Heart right ventricle (tissue), 16 donors: Measurements from ENCODE around the gene ENO2. TPM values are rescaled to one million over a fixed set of nuclear protein-coding genes. Genes with fewer than 3 reads are reported as not detected.

Source experiments
- ATAC-seq, 8 donors: fragments of 200-7000 bp; cut with Tn5 transposase; one replicate each; pipeline ENCODE4 v1.9.1; 2020; ENCODE audit warnings: mild to moderate bottlenecking in 8 of 8, moderate library complexity in 8 of 8, moderate number of reproducible peaks in 1 of 8
- DNase-seq, 2 donors: peaks; one replicate each; pipeline ENCODE4 v3.0.0-alpha.2; 2020
- H3K27ac ChIP-seq, 10 donors: fragments of 200-600 bp; sonication (generic) in 2 of 10; one replicate each; pipeline versions ENCODE4 v1.5.0 to v1.8.0; 2020 to 2022; ENCODE audit warnings: mild to moderate bottlenecking in 3 of 10
- H3K27me3 ChIP-seq, 7 donors: fragments of 200-600 bp; one replicate each; pipeline ENCODE4 v1.8.0; 2021 to 2022; ENCODE audit warnings: mild to moderate bottlenecking in 2 of 7
- H3K36me3 ChIP-seq, 9 donors: fragments of 200-600 bp; sonication (generic) in 1 of 9; one replicate each; pipeline versions ENCODE4 v1.5.0 to v1.8.0; 2020 to 2022; ENCODE audit warnings: mild to moderate bottlenecking in 2 of 9
- H3K4me1 ChIP-seq, 9 donors: fragments of 200-600 bp; sonication (generic) in 1 of 9; one replicate each; pipeline versions ENCODE4 v1.5.0 to v1.8.0; 2020 to 2022; ENCODE audit warnings: mild to moderate bottlenecking in 4 of 9
- H3K4me3 ChIP-seq, 10 donors: fragments of 200-600 bp; sonication (generic) in 2 of 10; one replicate each; pipeline versions ENCODE4 v1.5.0 to v1.8.0; 2020 to 2022; ENCODE audit warnings: mild to moderate bottlenecking in 7 of 10, moderate library complexity in 2 of 10
- H3K9me3 ChIP-seq, 11 donors: fragments of 200-600 bp in 10 of 11; sonication (generic) in 2 of 11; one replicate each; pipeline versions ENCODE4 v1.5.0 to v1.8.0; 2013 to 2022; ENCODE audit warnings: mild to moderate bottlenecking in 2 of 11, control low read depth in 1 of 11, moderate library complexity in 1 of 11
- CTCF ChIP-seq, 9 donors: fragments of 200-600 bp; sonication (generic) in 2 of 9; IDR thresholded peaks; one replicate each; pipeline versions ENCODE4 v1.5.0 to v1.8.0; 2021 to 2022; ENCODE audit warnings: antibody characterized with exemption in 9 of 9, mild to moderate bottlenecking in 5 of 9, moderate library complexity in 1 of 9
- WGBS, 2 donors: extraction: QIAGEN DNeasy Blood & Tissue Kit; methylation state at CpG; one replicate each; pipeline ENCODE4 v1.1.7; 2013; ENCODE audit warnings: inconsistent platforms in 1 of 2; 5-methylcytosine and 5-hydroxymethylcytosine counted together
- intact Hi-C, 10 donors: fragments of 100-400 bp; cut with DNase I; formaldehyde crosslinking; loops; one replicate each; pipeline versions ENCODE4 v1.11.1 to v1.14.2; 2022
- polyA plus RNA-seq, 2 donors: library from polyadenylated mRNA; stranded (reverse); fragments of 200-250 nt; gene quantifications; one replicate each; pipeline ENCODE4 v1.2.3, GENCODE V29; 2013
- total RNA-seq, 10 donors: library from RNA; stranded (reverse); fragmentation: NEBNext Ultra II Directional in 3 of 10; extraction: Animal tissue kit (Norgen Biotek cat#: 25700) in 3 of 10; gene quantifications; one replicate each; pipeline versions ENCODE4 v1.2.1 to v1.2.4, GENCODE V29; 2021 to 2023
- donor health status: Arrhythmogenic right ventricular cardiomyopathy.
- donor health status: ischemic (EF 13 %, LVEDD 7.1; RV severe dilation, severe dysfunction).
- donor health status: healthy with polysubstance abuse.
- donor health status: DM: no; HTN: yes; CAD: no.
- donor health status: DM: no; HTN: no; CAD: no.
- donor health status: ischemic (EF 25% LVEDD 6.9; RV normal size, moderate dysfunction).
- donor health status: ischemic (EF 25% LVEDD 5.7; RV mildly dilated, moderate dysfunction).
- donor health status: healthy.
- donor health status: DM: yes; HTN: yes; CAD: no.
- donor health status: Ischemic cardiomyopathy.
- donor health status: ischemic (EF 35%, LVEDD 5.7; RV mildly dilated, moderate dysfunction).
- donor health status: nonischemic (EF 11% LVEDD 7.7; RV severe dilation, severe dysfunction).
- donor health status: DM: yes; HTN: yes; CAD: no.
- donor health status: PGD.
- donor health status: ischemic (EF 29% LVEDD 5.4; RV normal size, mild dysfunction).
- donor health status: nonischemic (EF 23%, LVEDD 6.1; RV moderate dilation, normal function).

The ENO2 gene
- total and polyA plus RNA-seq, 12 donors, result 6.3 to 68.4 (median 16.7) TPM

GRCh38 chr12:6923003-6923732 lies 8.8 kb downstream of the ENO2 start:
- peaks cover 0 to 5% (median 0%) of the 10 kb centered on the region in 7 donors for H3K27me3 ChIP-seq
- no peak for DNase-seq
- H3K4me1 ChIP-seq, result peaks cover 17 to 49% (median 35%) of the 10 kb centered on the region in 9 donors
- H3K36me3 ChIP-seq, result peaks cover 0 to 26% (median 0%) of the 10 kb centered on the region in 9 donors
- H3K9me3 ChIP-seq, result no peaks in the 10 kb centered on the region
- intact Hi-C loops, result loop anchor here in 2 of 10 donors (5.0 kb wide), 2 partner anchors 39 to 169 kb away; partner anchors contain the start of gene C1R (in 1 of the 2)
- peak overlapping the region in 1 of 10 donors; percentile 31 for H3K27ac ChIP-seq
- no peak for ATAC-seq
- H3K4me3 ChIP-seq, result no peak overlapping the region
- WGBS, 2 donors, result 85 to 92% methylated on average over 10 of the region's 10 CpGs
- TF ChIP-seq CTCF (IDR thresholded peaks at IDR 0.05), result no peak

DNA sequence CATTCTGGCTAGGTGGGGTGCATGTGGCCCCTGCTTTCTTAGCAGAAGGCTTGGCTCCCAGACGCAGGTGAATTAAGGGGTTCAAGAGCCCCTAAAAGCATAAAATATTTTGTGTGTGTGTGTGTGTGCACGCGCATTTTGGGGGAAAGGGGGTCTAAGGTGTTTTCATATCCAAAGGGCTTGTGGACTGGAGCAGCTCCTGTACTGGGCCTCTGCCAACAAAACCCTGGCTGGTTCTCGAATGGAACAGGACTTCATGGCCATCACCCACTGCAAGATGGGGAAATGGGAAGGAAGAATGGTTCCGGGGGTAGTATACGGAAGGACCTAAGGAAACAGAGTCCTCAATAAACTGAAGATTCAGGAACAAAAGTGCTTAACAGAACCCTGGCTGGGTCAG lies 9.5 kb downstream of the ENO2 start:
- TF ChIP-seq CTCF (IDR thresholded peaks at IDR 0.05), result no peak
- intact Hi-C loops, result loop anchor here in 4 of 10 donors (1.0 to 5.0 kb wide), 4 partner anchors 38 to 168 kb away; partner anchors contain the start of genes C1R (in 1 of the 4), EMG1 (in 1 of the 4) and PHB2 (in 1 of the 4)
- no peak for ATAC-seq
- no peak for DNase-seq
- no peaks in the 10 kb centered on the region for H3K9me3 ChIP-seq
- H3K27me3 ChIP-seq, result peaks cover 0 to 5% (median 0%) of the 10 kb centered on the region in 7 donors
- peaks cover 0 to 24% (median 0%) of the 10 kb centered on the region in 9 donors for H3K36me3 ChIP-seq
- peak overlapping the region in 7 of 10 donors; percentile 91 to 98 (median 96) for H3K27ac ChIP-seq
- peaks cover 17 to 51% (median 38%) of the 10 kb centered on the region in 9 donors for H3K4me1 ChIP-seq
- WGBS, 2 donors, result 51 to 66% methylated on average over 6 of the region's 6 CpGs
- no peak overlapping the region for H3K4me3 ChIP-seq

- TF ChIP-seq CTCF (IDR thresholded peaks at IDR 0.05), result no peak
- H3K4me3 ChIP-seq, result peak overlapping the region in 4 of 10 donors; percentile 88 to 97 (median 89)
- ATAC-seq (peak in 1 of 8 donors; percentile 0), DNase-seq (no peak)
- H3K36me3 ChIP-seq, result peaks cover 0 to 15% (median 0%) of the 10 kb centered on the region in 9 donors
- H3K4me1 ChIP-seq, result peaks cover 24 to 64% (median 50%) of the 10 kb centered on the region in 9 donors
- H3K27me3 ChIP-seq, result peaks cover 0 to 5% (median 0%) of the 10 kb centered on the region in 7 donors
- peak overlapping the region; percentile 74 to 98 (median 96) for H3K27ac ChIP-seq
- 3 to 10% methylated on average over 1 of the region's 1 CpG for WGBS, 2 donors
- no peaks in the 10 kb centered on the region for H3K9me3 ChIP-seq
- intact Hi-C loops, result loop anchor here in 2 of 10 donors (1.0 to 5.0 kb wide), 3 partner anchors 18 to 53 kb away; partner anchors contain the start of genes RNU7-1 (in 1 of the 2) and SPSB2 (in 1 of the 2)
Observed at GRCh38 chr12:6925239-6925539, 10.8 kb downstream of the ENO2 start.

DNA sequence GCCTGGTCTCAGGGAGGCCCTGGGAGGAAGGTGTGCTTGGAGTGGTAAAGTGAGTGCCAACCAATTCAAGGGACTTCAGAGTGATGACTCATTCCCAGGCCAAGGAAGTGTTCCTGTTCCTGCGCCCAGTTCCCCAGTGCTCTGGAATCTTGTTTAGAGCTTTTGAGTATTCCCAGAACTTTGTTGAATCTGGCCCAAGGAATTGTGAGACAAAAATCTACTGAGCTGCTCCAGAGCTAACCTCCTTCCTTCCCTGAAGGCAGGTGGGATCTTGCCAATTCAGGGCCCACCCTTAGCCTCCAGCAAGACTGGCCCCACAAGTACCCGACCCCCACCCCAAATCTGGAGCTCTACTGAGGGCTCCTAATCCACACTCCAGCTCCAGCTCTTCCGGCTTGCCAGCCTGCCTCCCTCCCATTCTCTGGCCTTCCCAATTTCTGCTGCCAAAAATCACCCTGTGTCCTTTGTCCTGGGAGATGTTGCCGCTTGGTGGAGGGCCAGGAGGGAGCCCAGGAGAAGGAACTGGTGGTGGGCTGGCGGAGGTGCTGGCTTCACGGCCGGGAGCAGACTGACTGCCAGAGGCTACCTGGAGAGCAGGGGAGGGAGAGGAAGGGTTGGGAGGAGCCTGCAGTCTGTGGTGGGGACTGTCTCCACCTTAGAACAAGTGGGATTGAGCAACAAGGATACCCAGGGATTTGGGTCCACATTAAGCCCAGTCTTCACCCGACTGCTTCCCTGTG lies 11.3 kb downstream of the ENO2 start:
- TF ChIP-seq CTCF (IDR thresholded peaks at IDR 0.05), result no peak
- H3K4me1 ChIP-seq, result peaks cover 25 to 70% (median 54%) of the 10 kb centered on the region in 9 donors
- ATAC-seq (peak; percentile 24 to 66 (median 62)), DNase-seq (peak; percentile 71 to 76)
- H3K27ac ChIP-seq, result peak overlapping the region; percentile 74 to 98 (median 96)
- peak overlapping the region in 9 of 10 donors; percentile 69 to 97 (median 88) for H3K4me3 ChIP-seq
- no peaks in the 10 kb centered on the region for H3K9me3 ChIP-seq
- 7 to 11% methylated on average over 8 of the region's 8 CpGs for WGBS, 2 donors
- peaks cover 0 to 15% (median 0%) of the 10 kb centered on the region in 9 donors for H3K36me3 ChIP-seq
- intact Hi-C loops, result loop anchor here in 2 of 10 donors (1.0 to 5.0 kb wide), 3 partner anchors 18 to 53 kb away; partner anchors contain the start of genes RNU7-1 (in 1 of the 2) and SPSB2 (in 1 of the 2)
- H3K27me3 ChIP-seq, result peaks cover 0 to 5% (median 0%) of the 10 kb centered on the region in 7 donors
